RPMI7951 (cell line): ENCODE data around the gene ANKRD28. TPM values are rescaled to one million over a fixed set of nuclear protein-coding genes. Genes with fewer than 3 reads are reported as not detected.

Experiments
- DNase-seq: peaks from one replicate; pipeline ENCODE4 v3.0.0-alpha.2; 2012; ENCODE audit warnings: low read depth
- total RNA-seq: library from RNA; depleted of rRNA; stranded (reverse); fragments of >200 nt; shearing (Covaris generic); gene quantifications from 2 replicates; pipeline ENCODE4 v1.2.3, GENCODE V29; 2014

The ANKRD28 gene
- total RNA-seq, 1 experiment from 2014 or later = 96.8 TPM

- no peak for DNase-seq
These were observed 133.6 kb downstream of the ANKRD28 start for GRCh38 chr3:15664144-15664543.

- DNase-seq = no peak
These were observed 137.5 kb downstream of the ANKRD28 start for GRCh38 chr3:15660055-15660935.

- peak; percentile 86 for DNase-seq
These were observed 138.4 kb downstream of the ANKRD28 start for GRCh38 chr3:15659254-15659975.

- DNase-seq = no peak
These were observed 140.8 kb downstream of the ANKRD28 start for GRCh38 chr3:15657016-15657415.

- no peak for DNase-seq
These were observed 141.4 kb downstream of the ANKRD28 start for GRCh38 chr3:15656342-15656741.

- peak; percentile 63 for DNase-seq
These were observed 142.9 kb downstream of the ANKRD28 start for GRCh38 chr3:15654891-15655290.

- no peak for DNase-seq
These were observed 143.7 kb downstream of the ANKRD28 start for GRCh38 chr3:15654127-15654526.

- no peak for DNase-seq
These were observed 144.5 kb downstream of the ANKRD28 start for GRCh38 chr3:15653321-15653720.

GRCh38 chr3:15651396-15651795 lies 146.4 kb downstream of the ANKRD28 start:
- DNase-seq = no peak

- no peak for DNase-seq
These were observed 147.9 kb downstream of the ANKRD28 start for GRCh38 chr3:15649858-15650257.

GRCh38 chr3:15649341-15649740 lies 148.4 kb downstream of the ANKRD28 start:
- DNase-seq = no peak

GRCh38 chr3:15647611-15648167 lies 150.1 kb downstream of the ANKRD28 start:
- peak; percentile 99 for DNase-seq

GRCh38 chr3:15646851-15647511 lies 150.8 kb downstream of the ANKRD28 start:
- DNase-seq = peak; percentile 100

GRCh38 chr3:15645740-15646501 lies 151.9 kb downstream of the ANKRD28 start:
- DNase-seq = peak; percentile 99

GRCh38 chr3:15645246-15645645 lies 152.5 kb downstream of the ANKRD28 start:
- DNase-seq = peak; percentile 63

GRCh38 chr3:15638891-15639262 lies 158.9 kb downstream of the ANKRD28 start:
- DNase-seq = peak; percentile 47

GRCh38 chr3:15638193-15638890 lies 159.4 kb downstream of the ANKRD28 start:
- DNase-seq = no peak

GRCh38 chr3:15637131-15637951 lies 160.4 kb downstream of the ANKRD28 start:
- DNase-seq = no peak

GRCh38 chr3:15636028-15636709 lies 161.6 kb downstream of the ANKRD28 start:
- DNase-seq = peak; percentile 98
